ENCODE data around the gene WDR12.

DNA sequence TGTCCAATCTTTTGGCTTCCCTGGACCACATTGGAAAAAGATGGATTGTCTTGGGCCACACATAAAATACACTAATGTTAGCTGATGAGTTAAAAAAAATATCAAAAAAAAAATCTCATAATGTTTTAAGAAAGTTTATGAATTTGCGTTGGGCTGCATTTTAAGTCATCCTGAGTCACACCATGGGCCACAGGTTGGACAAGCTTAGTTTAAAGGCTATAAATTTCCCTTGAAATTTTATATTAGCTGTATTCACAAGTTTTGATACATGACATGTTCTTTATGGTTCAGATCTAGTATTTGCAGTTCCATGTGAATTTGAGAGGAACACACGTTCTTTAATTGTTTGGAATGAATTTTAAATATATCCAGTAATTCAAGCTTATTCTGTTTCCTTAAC is 22.5 kb upstream of the WDR12 start:
- no peak for TF ChIP-seq POLR2AphosphoS5 (IDR thresholded peaks at IDR 0.05; ENCODE audit: insufficient read depth, low read depth, low read length)
- TF ChIP-seq, protein P1, sequence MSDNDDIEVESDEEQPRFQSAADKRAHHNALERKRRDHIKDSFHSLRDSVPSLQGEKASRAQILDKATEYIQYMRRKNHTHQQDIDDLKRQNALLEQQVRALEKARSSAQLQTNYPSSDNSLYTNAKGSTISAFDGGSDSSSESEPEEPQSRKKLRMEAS (IDR thresholded peaks at IDR 0.05; ENCODE audit: insufficient read depth, insufficient read length), result no peak
- no peak for TF ChIP-seq POLR2A (IDR thresholded peaks at IDR 0.05; ENCODE audit: low read depth, low read length)
- TF ChIP-seq, protein P2, sequence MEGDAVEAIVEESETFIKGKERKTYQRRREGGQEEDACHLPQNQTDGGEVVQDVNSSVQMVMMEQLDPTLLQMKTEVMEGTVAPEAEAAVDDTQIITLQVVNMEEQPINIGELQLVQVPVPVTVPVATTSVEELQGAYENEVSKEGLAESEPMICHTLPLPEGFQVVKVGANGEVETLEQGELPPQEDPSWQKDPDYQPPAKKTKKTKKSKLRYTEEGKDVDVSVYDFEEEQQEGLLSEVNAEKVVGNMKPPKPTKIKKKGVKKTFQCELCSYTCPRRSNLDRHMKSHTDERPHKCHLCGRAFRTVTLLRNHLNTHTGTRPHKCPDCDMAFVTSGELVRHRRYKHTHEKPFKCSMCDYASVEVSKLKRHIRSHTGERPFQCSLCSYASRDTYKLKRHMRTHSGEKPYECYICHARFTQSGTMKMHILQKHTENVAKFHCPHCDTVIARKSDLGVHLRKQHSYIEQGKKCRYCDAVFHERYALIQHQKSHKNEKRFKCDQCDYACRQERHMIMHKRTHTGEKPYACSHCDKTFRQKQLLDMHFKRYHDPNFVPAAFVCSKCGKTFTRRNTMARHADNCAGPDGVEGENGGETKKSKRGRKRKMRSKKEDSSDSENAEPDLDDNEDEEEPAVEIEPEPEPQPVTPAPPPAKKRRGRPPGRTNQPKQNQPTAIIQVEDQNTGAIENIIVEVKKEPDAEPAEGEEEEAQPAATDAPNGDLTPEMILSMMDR (IDR thresholded peaks at IDR 0.05; ENCODE audit: extremely low read depth in 1 of 2, insufficient read depth in 1 of 2, low read depth in 1 of 2, low read length in 2 of 2), result no peak
- no peak for TF ChIP-seq JUN (IDR thresholded peaks at IDR 0.05; ENCODE audit: borderline replicate concordance, insufficient read depth, insufficient read length, low read depth)

Data from endothelial cell of umbilical vein (primary cell).